ENCODE measurements around the gene MIDN. TPM values are rescaled to one million over a fixed set of nuclear protein-coding genes. Genes with fewer than 3 reads are reported as not detected.

Gene MIDN
- total RNA-seq, 1 experiment from 2014 or later = 125 TPM

DNA sequence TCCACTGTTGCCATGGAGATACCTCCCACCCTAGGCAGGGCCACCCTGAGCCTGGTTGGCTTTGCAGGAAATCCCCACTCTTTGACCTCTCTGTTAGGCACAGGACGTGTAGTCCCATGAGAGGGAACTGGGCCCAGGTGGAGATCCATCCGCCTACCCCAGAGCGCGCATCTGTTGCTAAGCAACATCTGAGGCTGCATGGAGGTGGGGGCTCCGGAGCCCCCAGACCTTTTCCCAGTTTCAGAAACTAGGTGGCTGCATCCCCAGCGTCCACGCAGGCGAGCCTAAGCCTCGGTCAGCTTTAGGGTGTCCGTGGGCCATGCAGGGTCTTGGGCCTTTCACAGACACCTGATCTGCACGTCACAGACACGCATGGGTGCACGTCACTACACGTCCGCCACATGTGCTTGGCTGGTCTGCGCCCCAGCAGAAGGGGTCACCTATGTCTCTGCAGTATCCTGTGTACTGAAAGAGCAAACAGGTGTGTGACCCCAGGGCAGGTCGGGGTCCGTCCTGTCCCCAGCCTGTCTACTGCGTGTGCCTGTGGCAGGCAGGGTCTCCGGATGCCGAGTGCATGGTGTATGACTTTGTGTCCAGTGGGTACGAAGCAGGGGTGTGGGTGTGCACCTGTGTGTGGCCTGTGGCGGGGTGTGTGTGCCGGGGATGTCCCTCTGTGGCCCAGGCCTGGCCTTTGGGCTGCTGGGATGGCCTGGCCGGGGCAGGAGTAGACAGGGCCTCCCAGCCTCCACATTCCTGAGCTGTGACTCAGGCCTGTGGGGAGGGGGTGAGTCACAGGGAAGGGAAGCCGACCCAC lies 16.6 kb downstream of the MIDN start:
- peaks cover 58% of the 10 kb centered on the region for H3K4me1 ChIP-seq
- Mint-ChIP-seq H3K4me1 (ENCODE audit: low read depth, unreplicated experiment) (peaks cover 35% of the 10 kb centered on the region), H3K27ac (ENCODE audit: unreplicated experiment) (peak overlapping the region; percentile 97), H3K4me3 (ENCODE audit: unreplicated experiment) (peak overlapping the region; percentile 79), H3K27me3 (ENCODE audit: insufficient read depth, unreplicated experiment) (no peaks in the 10 kb centered on the region), H3K36me3 (ENCODE audit: insufficient read depth, unreplicated experiment) (peaks cover 70% of the 10 kb centered on the region), H3K9me3 (ENCODE audit: unreplicated experiment) (no peaks in the 10 kb centered on the region)
- DNase-seq = peak; percentile 91 to 92
- BruUV-seq (replicated peaks) = TSS peak; percentile 12
- POLR2A ChIA-PET = interaction anchor here (0.8 to 3.5 kb wide), 4 partner anchors 10 to 20 kb away, joined by 4 to 70 read pairs (median 20); partner anchors contain the start of genes FAM174C and MIDN
- no peaks in the 10 kb centered on the region for H3K27me3 ChIP-seq (replicated peaks; ENCODE audit: control insufficient read depth, insufficient read depth, low read length)
- H3K36me3 ChIP-seq (ENCODE audit: control insufficient read depth, insufficient read depth, low read length) = no peaks in the 10 kb centered on the region
- CTCF ChIA-PET = interaction anchor here (0.7 to 5.4 kb wide), 3 partner anchors 12 to 20 kb away, joined by 4 to 440 read pairs (median 37); no protein-coding TSS in a partner anchor
- intact Hi-C loops (cut with micrococcal nuclease; ENCODE audit: unreplicated experiment) = no loop called here
- H3K4me3 ChIP-seq (ENCODE audit: low read depth, low read length) = peak overlapping the region; percentile 8
- TF ChIP-seq CTCF (IDR thresholded peaks at IDR 0.05; ENCODE audit: insufficient read depth in 1 of 2, low read depth in 1 of 2, low read length in 1 of 2, severe bottlenecking in 1 of 2, unreplicated experiment in 1 of 2) = no peak
- no peaks in the 10 kb centered on the region for H3K9me3 ChIP-seq

GRCh38 chr19:1265615-1266128 lies 17.3 kb downstream of the MIDN start:
- no TSS peak for BruUV-seq (replicated peaks)
- peak overlapping the region; percentile 97 for H3K27ac Mint-ChIP-seq (ENCODE audit: unreplicated experiment)
- H3K4me3 Mint-ChIP-seq (ENCODE audit: unreplicated experiment) = peak overlapping the region; percentile 79
- H3K4me1 Mint-ChIP-seq (ENCODE audit: low read depth, unreplicated experiment) = peaks cover 39% of the 10 kb centered on the region
- peaks cover 70% of the 10 kb centered on the region for H3K36me3 Mint-ChIP-seq (ENCODE audit: insufficient read depth, unreplicated experiment)
- ChIA-PET CTCF (interaction anchor here (0.7 to 5.4 kb wide), 6 partner anchors 12 to 200 kb away, joined by 4 to 440 read pairs (median 14); partner anchors contain the start of gene ATP5F1D), POLR2A (interaction anchor here (0.8 to 3.5 kb wide), 4 partner anchors 10 to 21 kb away, joined by 4 to 70 read pairs (median 20); partner anchors contain the start of genes FAM174C and MIDN)
- peak in 1 of 2 experiments; percentile 59 for DNase-seq
- no peaks in the 10 kb centered on the region for H3K27me3 Mint-ChIP-seq (ENCODE audit: insufficient read depth, unreplicated experiment)
- intact Hi-C loops (cut with micrococcal nuclease; ENCODE audit: unreplicated experiment) = loop anchor here (1.0 kb wide), 1 partner anchor 12 kb away; no protein-coding TSS in a partner anchor
- Histone ChIP-seq H3K4me1 (peaks cover 58% of the 10 kb centered on the region), H3K36me3 (ENCODE audit: control insufficient read depth, insufficient read depth, low read length) (no peaks in the 10 kb centered on the region), H3K4me3 (ENCODE audit: low read depth, low read length) (peak overlapping the region; percentile 58), H3K9me3 (no peaks in the 10 kb centered on the region), H3K27me3 (replicated peaks; ENCODE audit: control insufficient read depth, insufficient read depth, low read length) (no peaks in the 10 kb centered on the region)
- H3K9me3 Mint-ChIP-seq (ENCODE audit: unreplicated experiment) = no peaks in the 10 kb centered on the region
- no peak for TF ChIP-seq CTCF (IDR thresholded peaks at IDR 0.05; ENCODE audit: insufficient read depth in 1 of 2, low read depth in 1 of 2, low read length in 1 of 2, severe bottlenecking in 1 of 2, unreplicated experiment in 1 of 2)

All from Caco-2 (cell line).